Adipose tissue (tissue), 3 donors: ENCODE measurements around the gene FGFR1OP2. TPM values are rescaled to one million over a fixed set of nuclear protein-coding genes. Genes with fewer than 3 reads are reported as not detected.
"Not testable (repeated sequence)": the region's sequence is repeated elsewhere in the genome, so short reads cannot be mapped to it uniquely, and the experiment has no call there.

Source experiments
- H3K27ac ChIP-seq: one replicate; pipeline ENCODE4 v1.5.1; 2013; ENCODE audit warnings: low read depth, low read length
- WGBS, 3 donors: extraction: QIAGEN DNeasy Blood & Tissue Kit; methylation state at CpG; one replicate each; pipeline ENCODE4 v1.1.7; 2013; 5-methylcytosine and 5-hydroxymethylcytosine counted together
- polyA plus RNA-seq, 3 donors: library from polyadenylated mRNA; stranded (reverse); fragments of 200-250 nt; gene quantifications; one replicate each; pipeline ENCODE4 v1.2.3, GENCODE V29; 2013
- donor health status: healthy with polysubstance abuse.
- donor health status: Bipolar disorder and iron deficiency.
- donor health status: healthy.

FGFR1OP2 gene
- polyA plus RNA-seq, 3 donors = 9.4 to 60.4 (median 27.5) TPM

DNA sequence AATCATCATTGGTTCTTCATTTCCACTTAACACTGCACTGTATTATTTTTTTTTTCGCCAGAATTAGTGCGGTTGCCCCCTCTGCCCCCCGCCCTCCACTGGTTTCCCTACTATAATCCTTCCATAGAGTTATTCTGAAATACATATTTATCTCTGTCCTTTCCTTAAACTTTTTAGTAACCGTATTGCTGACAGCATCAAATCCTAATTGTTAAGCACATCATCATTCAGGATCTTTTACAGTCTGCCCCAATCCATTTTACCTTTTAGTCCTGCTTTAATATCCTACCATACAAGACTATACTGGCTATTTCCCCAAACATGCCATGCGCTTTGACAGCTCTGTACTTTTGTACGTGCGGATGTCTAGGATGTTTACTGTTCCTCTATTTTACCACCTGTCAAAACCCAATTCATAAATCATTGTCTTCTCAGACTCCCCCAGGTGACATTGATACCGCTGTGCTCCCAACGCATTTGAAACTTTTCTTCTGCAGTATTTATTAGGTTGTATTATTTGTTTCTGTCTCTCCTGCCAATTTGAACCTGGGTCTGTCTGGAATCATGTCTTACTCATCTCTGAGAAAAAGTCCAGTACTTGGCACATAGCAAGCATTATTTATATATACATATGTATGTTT, 1.0 kb downstream of the FGFR1OP2 start:
- WGBS, 3 donors = 1 to 2% (median 2%) methylated on average over 9 of the region's 9 CpGs
- no peak overlapping the region for H3K27ac ChIP-seq

- no peak overlapping the region for H3K27ac ChIP-seq
- WGBS, 3 donors = 19 to 36% (median 29%) methylated on average over 1 of the region's 1 CpG
Measured at GRCh38 chr12:26939953-26940352, 1.7 kb downstream of the FGFR1OP2 start.

- no peak overlapping the region for H3K27ac ChIP-seq
- 42 to 83% (median 65%) methylated on average over 3 of the region's 3 CpGs for WGBS, 3 donors
Measured at GRCh38 chr12:26940516-26941214, 2.4 kb downstream of the FGFR1OP2 start.

DNA sequence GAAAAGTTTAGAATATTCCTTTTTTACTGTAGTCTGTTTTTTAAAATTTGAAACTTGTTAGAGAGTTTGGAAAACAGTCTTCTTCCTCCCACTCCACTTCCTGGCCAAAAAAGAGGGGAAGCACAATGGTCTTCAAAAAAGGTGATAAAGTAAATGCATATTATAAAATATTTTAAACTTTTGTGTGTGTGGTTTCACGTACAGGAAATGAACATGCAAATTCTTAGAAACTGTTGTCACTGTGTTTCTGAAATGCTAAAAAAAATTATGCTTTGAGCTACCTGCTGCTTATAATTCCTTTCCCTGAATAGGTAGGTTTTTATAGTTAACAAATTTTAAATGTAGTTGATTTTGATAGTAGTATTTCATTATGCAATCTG, 2.9 kb downstream of the FGFR1OP2 start:
- 22 to 57% (median 39%) methylated on average over 1 of the region's 1 CpG for WGBS, 3 donors
- no peak overlapping the region for H3K27ac ChIP-seq

- H3K27ac ChIP-seq = no peak overlapping the region
- WGBS, 3 donors = 88 to 100% (median 88%) methylated on average over 1 of the region's 1 CpG
Measured at GRCh38 chr12:26948309-26948708, 10.0 kb downstream of the FGFR1OP2 start.

GRCh38 chr12:26953447-26953846, 15.2 kb downstream of the FGFR1OP2 start:
- 38 to 52% (median 49%) methylated on average over 1 of the region's 1 CpG for WGBS, 3 donors
- H3K27ac ChIP-seq = no peak overlapping the region

- 54 to 75% (median 60%) methylated on average over 4 of the region's 4 CpGs for WGBS, 3 donors
- no peak overlapping the region for H3K27ac ChIP-seq
Measured at GRCh38 chr12:26954027-26954426, 15.8 kb downstream of the FGFR1OP2 start.

DNA sequence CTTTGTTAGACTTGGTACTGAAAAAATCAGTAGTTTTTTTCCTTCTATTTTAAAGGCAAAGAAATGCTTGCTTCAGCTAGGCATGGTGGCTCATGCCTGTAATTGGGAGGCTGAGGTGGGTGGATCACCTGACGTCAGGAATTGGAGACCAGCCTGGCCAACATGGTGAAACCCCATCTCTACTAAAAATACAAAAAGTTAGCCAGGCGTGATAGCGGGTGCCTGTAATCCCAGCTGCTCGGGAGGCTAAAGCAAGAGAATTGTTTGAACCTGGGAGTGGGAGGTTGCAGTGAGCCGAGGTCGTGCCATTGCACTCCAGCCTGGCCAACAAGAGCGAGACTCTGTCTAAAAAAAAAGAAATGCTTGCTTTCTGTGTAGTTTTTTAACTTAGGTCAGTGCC, 23.1 kb downstream of the FGFR1OP2 start:
- not testable (repeated sequence) for H3K27ac ChIP-seq
- WGBS, 3 donors = 96 to 99% (median 97%) methylated on average over 7 of the region's 7 CpGs

- no peak overlapping the region for H3K27ac ChIP-seq
- WGBS, 3 donors = 58 to 96% (median 94%) methylated on average over 1 of the region's 1 CpG
Measured at GRCh38 chr12:26961803-26962202, 23.5 kb downstream of the FGFR1OP2 start.

GRCh38 chr12:26963413-26963812, 25.1 kb downstream of the FGFR1OP2 start:
- WGBS, 3 donors = 91 to 97% (median 93%) methylated on average over 1 of the region's 1 CpG
- H3K27ac ChIP-seq = no peak overlapping the region

DNA sequence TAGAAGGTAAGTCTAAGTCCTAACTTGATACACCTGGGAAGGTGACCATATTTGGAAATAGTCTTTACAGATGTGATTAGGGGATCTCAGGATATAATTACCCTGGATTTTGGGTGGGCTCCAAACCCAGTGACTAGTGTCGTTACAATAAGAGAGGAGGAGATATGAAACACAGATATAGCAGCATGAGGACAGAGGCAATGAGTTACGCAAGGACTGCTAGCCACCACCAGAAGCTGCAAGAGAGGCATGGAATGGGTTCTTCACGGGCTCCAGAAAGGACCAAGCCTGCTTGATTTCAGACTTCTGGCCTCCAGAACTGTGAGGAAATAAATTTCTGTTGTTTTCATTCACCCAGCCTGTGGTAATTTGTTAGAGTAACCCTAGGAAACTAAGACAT, 28.6 kb downstream of the FGFR1OP2 start:
- no peak overlapping the region for H3K27ac ChIP-seq
- 87 to 89% (median 89%) methylated on average over 3 of the region's 3 CpGs for WGBS, 3 donors

DNA sequence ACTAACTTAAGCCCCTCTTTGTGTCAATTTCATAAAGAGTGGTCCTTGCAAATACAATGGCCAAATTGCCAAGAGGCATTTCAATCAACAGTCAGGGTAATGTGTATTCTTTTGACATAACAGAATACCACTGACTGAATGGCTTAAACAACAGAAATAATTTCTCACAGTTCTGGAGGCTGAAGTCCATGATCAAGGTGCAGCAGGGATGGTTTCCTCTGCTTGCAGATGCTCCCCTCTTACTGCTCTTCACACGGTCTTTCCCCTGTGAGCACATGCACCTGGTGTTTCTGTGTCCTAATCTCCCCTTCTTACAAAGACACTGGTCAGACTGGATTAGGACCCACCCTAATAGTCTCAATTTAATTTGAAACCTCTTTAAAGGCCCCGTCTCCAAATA, 31.9 kb downstream of the FGFR1OP2 start:
- no peak overlapping the region for H3K27ac ChIP-seq
- 93 to 99% (median 99%) methylated on average over 2 of the region's 2 CpGs for WGBS, 3 donors

DNA sequence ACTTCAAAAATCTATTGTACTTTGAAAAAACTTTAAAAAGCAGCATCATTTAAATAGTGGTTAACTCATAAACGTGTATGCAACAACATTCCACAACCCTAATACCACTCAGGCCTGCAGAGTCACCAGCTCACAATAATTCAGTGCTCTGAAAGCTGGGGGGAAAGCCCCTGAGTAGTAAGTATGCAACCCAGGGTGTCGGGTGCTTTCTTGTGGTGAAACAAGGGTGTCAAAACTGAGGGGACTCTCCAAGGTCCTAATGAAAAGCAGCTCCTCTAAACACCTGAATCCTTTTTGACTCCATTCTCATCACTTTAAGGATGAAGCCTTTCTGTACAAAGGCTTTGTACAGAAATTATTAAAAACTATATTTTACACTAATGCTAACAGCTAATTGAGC, 33.7 kb downstream of the FGFR1OP2 start:
- 72 to 82% (median 73%) methylated on average over 2 of the region's 2 CpGs for WGBS, 3 donors
- no peak overlapping the region for H3K27ac ChIP-seq

GRCh38 chr12:26976687-26977086, 38.4 kb downstream of the FGFR1OP2 start:
- H3K27ac ChIP-seq = no peak overlapping the region
- WGBS, 3 donors = 67 to 83% (median 76%) methylated on average over 2 of the region's 2 CpGs

- 91 to 96% (median 94%) methylated on average over 1 of the region's 1 CpG for WGBS, 3 donors
- H3K27ac ChIP-seq = no peak overlapping the region
Measured at GRCh38 chr12:26978801-26979200, 40.5 kb downstream of the FGFR1OP2 start.

GRCh38 chr12:26979733-26980132, 41.5 kb downstream of the FGFR1OP2 start:
- H3K27ac ChIP-seq = no peak overlapping the region
- 94 to 96% (median 96%) methylated on average over 11 of the region's 11 CpGs for WGBS, 3 donors

DNA sequence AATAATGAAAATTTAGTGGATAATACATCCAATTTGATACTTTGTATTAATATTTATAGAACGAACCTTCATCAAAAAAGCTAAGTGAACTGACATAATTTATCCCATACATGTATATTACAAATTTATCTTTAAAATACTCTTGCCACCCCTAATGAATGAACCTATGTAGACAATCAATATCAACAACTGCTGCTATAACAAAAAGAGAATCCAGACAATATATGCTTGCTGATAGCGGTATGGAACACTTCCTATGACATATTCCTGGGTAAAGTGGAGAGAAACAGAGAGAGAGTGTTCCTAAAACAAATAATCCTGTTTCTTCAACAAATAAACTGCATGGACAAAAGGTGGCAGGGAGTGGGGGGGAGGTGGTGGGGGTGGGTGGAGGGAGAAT, 44.6 kb downstream of the FGFR1OP2 start:
- WGBS, 3 donors = 96 to 98% (median 97%) methylated on average over 2 of the region's 2 CpGs
- no peak overlapping the region for H3K27ac ChIP-seq

GRCh38 chr12:26987634-26988424, 49.6 kb downstream of the FGFR1OP2 start:
- 84 to 93% (median 84%) methylated on average over 10 of the region's 10 CpGs for WGBS, 3 donors
- no peak overlapping the region for H3K27ac ChIP-seq

DNA sequence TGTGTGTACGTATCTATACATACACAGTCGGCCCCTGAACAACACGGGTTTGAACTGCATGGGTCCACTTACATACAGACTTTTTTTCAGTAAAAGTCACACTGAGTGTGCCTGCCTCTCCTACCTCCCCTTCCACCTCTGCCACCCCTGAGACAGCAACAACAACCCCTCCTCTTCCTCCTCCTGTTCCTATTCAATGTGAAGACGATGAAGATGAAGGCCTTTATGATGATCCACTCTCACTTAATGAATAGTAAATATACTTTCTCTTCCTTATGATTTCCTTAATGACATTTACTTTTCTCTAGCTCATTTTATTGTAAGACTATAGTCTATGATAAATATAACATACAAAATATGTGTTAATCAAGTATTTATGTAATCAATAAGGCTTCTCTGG, 50.4 kb downstream of the FGFR1OP2 start:
- 87 to 93% (median 90%) methylated on average over 4 of the region's 4 CpGs for WGBS, 3 donors
- no peak overlapping the region for H3K27ac ChIP-seq
